22Rv1 (cell line): ENCODE measurements around the gene BMAL2.

Experiments
- ZFX ChIP-seq: fragments of 450-650 bp; IDR thresholded peaks from 2 replicates; pipeline ENCODE4 v1.6.1; 2017; ENCODE audit warnings: antibody characterized with exemption, borderline replicate concordance
- TF ChIP-seq, protein P1 (sequence below): fragments of 450-650 bp; IDR thresholded peaks from 2 replicates; pipeline ENCODE4 v1.5.1; 2017; ENCODE audit warnings: mild to moderate bottlenecking

DNA sequence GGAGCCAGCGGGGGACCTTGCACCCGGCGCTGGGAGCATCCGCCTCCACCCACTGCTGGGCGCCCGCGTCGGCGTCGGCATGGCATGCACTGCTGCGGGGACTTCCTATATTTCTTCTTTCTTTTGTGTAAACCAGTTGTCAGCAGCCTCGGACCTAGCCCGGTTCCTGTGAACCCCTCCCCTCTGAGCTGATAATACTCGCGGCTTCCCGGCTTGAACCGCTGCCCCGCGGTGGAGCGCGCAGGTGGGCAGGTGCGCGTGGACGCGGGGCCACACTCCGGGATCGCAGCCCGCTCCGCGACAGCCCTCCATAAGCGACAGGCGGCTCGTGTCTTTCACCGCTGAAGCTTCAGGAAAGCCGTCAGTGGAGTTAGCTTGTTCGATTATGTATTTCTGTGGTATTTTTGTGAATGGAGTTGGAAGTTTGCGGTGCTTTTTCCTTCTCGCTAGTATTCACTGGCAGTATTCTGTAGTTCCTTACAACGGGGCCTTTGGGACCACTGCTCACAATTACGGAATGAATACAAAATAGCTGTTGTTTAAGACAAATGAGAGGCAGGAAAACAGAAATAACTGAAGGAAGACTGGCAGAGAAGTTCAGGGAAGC is 870 bp downstream of the BMAL2 start:
- TF ChIP-seq, protein P1, sequence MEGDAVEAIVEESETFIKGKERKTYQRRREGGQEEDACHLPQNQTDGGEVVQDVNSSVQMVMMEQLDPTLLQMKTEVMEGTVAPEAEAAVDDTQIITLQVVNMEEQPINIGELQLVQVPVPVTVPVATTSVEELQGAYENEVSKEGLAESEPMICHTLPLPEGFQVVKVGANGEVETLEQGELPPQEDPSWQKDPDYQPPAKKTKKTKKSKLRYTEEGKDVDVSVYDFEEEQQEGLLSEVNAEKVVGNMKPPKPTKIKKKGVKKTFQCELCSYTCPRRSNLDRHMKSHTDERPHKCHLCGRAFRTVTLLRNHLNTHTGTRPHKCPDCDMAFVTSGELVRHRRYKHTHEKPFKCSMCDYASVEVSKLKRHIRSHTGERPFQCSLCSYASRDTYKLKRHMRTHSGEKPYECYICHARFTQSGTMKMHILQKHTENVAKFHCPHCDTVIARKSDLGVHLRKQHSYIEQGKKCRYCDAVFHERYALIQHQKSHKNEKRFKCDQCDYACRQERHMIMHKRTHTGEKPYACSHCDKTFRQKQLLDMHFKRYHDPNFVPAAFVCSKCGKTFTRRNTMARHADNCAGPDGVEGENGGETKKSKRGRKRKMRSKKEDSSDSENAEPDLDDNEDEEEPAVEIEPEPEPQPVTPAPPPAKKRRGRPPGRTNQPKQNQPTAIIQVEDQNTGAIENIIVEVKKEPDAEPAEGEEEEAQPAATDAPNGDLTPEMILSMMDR, result no peak
- TF ChIP-seq ZFX, result no peak
